Stimulated activated CD4-positive, alpha-beta T cell treated with anti-CD3 and anti-CD28 coated beads, Interleukin-1b, Interleukin-23, amount 100 ng/mL, for 24 hours (primary cell): Measurements from ENCODE around the gene DENND5A.

Source experiments
- DNase-seq, 4 experiments: peaks; one replicate each; pipeline ENCODE4 v3.0.0-alpha.2; 2020; ENCODE audit warnings: low read depth in 4 of 4, low spot score in 1 of 4

DENND5A gene

DNA sequence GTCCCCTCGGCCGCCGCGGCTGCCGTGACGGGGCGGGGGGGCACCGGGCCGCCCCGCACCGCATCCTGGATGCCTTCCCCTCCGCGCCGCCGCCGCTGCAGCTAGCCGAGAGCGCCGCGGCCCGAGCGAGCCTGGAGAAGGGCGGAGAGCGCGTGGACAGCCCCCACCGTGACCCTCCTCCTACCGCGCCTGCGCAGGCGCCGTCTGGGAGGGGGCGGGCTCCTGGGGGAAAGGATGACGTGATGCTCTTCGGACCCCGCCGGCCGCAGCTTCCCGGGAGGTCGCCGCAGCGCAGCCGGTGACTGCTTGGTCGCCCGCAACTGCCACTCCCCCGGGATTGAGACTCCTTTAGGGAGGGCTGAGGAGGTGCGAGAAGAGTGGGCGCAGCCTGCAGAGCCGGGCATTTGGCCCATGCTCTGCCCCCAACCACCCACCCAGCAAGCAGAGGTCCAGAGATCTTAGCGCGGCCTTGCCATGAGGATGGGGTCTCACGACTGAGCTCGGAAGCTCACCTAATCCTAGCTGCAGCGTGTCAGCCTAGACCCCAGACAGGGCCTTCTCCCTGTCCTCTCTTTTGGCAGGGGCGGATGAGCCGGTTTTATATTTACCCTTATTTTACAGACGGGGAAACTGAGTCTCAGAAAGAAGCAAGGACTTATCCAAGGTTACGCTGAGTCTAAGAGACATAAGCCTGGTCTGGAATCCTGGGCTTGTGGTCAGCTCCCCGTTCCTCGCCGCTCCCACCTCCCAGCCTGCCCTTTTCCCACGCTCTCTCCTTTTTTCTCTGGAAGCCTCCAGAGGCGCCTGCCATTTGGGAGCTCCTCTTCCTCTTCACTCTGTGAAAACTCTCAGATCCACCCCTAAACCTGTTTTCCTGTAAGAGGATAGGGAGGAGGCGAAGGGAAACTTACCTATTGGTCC is at the start of gene DENND5A:
TSS of gene DENND5A (minus strand) at position 140 of the 921 bp plus-strand sequence. CDS start 281 bp downstream, outside the sequence.
- DNase-seq = peak in 2 of 4 experiments; percentile 21 to 45

DNA sequence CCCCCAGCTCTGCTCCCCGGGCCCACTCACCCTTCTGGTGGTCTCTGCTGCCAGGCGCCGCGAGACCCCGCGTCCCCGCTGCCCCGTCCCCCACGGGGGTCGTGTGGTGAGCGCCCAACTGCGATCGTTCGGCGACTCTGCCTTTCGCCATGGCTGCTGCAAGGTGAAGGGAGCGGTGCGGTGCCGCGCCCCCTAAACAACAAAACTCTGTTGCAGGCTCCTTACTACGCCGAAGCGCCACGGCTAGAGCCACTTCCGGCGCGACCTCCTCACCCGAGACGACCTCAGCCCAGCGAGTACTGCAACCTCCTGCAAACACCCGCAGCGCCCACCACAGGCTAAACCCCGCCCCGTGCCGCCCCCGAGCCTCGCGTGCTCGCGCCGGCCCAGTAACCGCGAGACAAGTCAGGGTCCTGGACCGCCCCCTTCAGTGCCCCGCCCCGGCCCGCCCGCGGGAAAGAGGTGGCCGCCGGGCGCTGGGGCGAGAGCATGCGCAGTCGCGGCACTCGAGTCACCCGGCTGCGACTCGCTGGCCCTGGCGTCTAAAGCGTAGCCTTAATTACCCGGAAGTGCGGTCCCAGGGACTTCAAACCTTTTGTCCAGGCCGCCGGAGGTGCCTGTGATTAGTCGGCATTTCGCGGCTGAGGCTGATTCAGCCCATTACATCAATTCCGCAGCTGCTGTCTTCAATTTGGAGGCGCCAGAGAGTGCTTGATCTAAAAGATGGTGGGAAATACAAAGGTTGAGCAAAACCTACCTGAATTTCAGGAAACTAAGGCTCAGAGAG is 49.3 kb upstream of the DENND5A start, which contains the start of gene TMEM41B:
TSS of gene TMEM41B (minus strand) at position 303 of the 787 bp plus-strand sequence. CDS start at position 151, 152 bp downstream.
- peak; percentile 98 to 99 (median 99) for DNase-seq

DNA sequence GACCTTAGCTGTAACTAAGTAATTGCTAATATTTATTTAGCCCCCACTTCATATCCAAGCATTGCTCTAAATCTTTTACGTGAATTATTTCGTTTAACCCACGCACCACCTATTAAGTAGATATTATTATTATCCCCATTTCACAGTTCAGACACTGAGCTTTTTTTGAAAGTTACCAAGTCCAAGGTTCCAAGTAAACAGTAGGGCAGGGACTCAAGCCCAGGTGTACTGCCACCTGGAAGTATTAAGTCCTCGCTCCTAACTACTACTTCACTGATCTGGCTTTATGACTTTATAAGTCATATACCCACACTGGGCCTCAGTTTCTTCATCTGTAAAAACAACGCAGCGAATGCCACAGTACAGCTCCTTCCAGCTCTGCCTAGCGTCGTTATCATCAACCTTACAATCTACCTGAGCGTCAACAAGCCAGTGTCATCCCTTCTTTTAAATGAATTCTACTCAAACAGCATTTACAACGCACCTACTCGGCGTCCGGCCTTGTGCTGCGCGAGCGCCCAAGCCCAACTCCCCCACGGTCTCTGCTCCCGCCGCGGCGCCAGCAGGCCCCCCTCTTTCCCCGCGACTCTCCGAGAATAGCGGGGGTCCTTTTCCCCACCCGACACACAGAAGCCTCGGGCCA is 48.6 kb upstream of the DENND5A start:
- DNase-seq = peak in 3 of 4 experiments; percentile 4 to 9 (median 6)

- no peak for DNase-seq
These were observed 45.4 kb upstream of the DENND5A start for GRCh38 chr11:9310485-9311090.

DNA sequence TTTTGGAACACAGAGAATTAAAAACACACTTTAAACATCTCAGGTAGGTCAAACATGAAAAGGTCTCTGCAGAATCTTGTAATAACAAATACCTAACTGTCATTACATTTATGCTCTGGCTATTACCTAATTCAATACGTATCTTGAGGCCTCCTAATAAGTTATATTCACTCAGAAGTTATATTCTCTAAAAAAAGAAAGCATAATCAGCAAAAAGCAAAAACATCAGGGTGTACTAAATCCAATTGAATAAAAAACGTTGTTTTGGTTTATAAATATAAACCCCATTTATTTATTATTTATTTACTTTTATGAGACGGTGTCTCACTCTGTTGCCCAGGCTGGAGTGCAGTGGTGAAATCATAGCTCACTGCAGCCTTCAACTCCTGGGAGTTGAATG is 39.0 kb upstream of the DENND5A start:
- no peak for DNase-seq

- DNase-seq = no peak
These were observed 37.3 kb upstream of the DENND5A start for GRCh38 chr11:9302448-9302847.

DNA sequence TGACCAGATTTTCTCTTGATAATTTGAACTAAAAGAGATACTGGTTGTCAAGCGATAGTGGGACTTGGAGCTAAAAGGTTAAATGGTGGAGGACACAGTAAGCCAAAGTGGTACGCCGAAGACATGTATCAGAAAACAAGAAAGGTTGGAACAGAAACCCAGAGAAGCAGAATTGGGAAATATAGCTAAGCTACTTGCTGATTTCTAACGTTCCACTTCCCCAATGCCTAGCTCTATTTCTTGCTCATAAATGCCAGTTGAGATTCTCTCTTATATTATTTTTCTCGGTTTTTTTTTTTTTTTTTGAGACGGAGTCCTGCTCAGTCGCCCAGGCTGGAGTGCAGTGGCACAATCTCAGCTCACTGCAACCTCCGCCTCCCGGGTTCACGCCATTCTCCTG is 36.6 kb upstream of the DENND5A start:
- no peak for DNase-seq

GRCh38 chr11:9293646-9294045 is 28.5 kb upstream of the DENND5A start:
- no peak for DNase-seq

GRCh38 chr11:9285850-9286587 is 20.9 kb upstream of the DENND5A start:
- no peak for DNase-seq

DNA sequence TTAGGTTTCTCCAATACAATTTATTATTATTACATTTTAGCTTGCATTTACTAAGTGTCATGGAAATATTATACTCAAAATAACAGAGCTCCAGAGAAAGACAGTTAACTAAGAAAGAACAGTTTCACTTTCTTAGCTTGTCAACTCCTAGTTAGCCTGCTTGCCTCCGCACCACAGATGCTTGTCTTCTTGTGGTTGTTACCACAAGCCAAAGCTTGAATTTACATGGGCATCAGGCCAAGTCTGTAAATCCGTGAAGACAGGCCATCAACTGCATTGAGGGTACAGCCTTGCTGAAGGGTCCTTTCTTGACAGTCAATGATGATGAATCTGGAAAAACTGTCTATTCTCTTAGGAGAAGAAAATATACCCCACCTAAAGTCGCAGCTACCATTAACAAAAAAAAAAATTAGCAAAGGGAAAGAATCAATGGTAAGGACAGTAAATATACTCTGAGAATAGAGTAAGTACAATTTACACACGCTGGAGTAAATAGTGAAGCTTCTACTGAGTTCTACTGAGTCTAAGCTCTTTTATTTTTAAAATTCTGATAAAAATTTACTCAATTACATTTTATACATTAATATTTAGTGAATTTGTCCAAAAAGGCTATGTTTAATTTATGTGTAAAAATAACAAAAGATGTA is 15.6 kb upstream of the DENND5A start:
- DNase-seq = peak in 3 of 4 experiments; percentile 28 to 38 (median 31)

GRCh38 chr11:9277176-9277575 is 12.0 kb upstream of the DENND5A start:
- no peak for DNase-seq

DNA sequence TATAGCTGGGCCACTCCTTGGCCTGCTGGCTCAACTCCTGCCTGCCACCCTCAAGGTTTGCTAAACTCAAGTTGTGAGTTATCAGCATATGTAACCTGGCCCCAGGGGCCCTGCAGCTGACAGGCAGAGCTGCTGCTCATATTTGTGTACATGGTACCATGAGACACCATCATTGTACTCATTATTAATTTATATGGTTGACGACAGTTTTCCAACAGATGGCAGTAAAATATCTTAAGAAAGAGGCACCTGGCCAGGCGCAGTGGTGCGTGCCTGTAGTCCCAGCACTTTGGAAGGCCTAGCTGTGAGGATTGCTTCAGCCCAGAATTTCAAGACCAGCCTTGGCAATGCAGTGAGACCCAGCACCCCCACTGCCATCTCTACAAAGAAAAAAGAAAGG is 11.4 kb upstream of the DENND5A start:
- DNase-seq = no peak

- no peak for DNase-seq
These were observed 9.5 kb upstream of the DENND5A start for GRCh38 chr11:9274499-9275258.

GRCh38 chr11:9273376-9274336 is 8.5 kb upstream of the DENND5A start:
- no peak for DNase-seq

- no peak for DNase-seq
These were observed 4.4 kb upstream of the DENND5A start for GRCh38 chr11:9269492-9270013.

DNA sequence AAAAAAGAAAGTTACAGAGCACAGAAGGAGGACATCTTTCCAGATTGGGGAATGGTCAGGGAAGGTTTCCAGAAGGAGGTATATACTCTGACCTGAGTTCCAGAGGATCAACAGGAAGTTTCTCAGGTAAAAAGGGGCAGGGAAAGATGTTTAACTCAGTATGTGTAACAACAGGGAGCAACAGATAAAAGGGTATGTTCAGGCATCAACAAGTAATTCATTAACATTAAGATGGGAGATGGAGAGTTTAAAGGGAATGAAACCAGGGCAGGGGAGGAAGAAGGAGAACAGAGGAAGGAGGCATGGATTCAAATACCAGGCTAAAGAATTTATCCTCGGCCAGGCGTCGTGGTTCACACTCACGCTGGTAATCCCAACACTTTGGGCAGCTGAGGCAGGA is 2.5 kb upstream of the DENND5A start:
- DNase-seq = no peak

DNA sequence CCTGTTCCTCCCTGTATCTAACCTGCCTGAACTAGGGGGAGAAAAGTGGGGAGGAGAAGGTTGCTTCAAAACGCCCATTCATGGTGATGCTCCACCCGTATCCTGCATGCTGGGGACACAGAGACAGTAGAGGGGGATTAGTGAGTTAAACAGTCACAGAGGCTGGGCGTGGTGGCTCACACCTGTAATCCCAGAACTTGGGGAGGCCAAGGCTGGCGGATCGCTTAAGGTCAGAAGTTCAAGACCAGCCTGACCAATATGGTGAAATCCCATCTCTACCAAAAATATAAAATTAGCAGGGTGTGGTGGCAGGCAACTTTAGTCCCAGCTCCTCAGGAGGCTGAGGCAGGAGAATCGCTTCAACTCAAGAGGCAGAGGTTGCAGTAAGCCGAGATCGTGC is 1.8 kb upstream of the DENND5A start:
- DNase-seq = no peak
